HG02798 (cell line): ENCODE results near the gene FBXW2.
"Not testable (repeated sequence)": the region's sequence is repeated elsewhere in the genome, so short reads cannot be mapped to it uniquely, and the experiment has no call there.

Experiments
- ATAC-seq: cut with Tn5 transposase; IDR thresholded peaks from one replicate; pipeline ENCODE4 v1.9.1; 2021; ENCODE audit warnings: mild to moderate bottlenecking; ENCODE audit not compliant: unreplicated experiment, poor library complexity

FBXW2 gene

DNA sequence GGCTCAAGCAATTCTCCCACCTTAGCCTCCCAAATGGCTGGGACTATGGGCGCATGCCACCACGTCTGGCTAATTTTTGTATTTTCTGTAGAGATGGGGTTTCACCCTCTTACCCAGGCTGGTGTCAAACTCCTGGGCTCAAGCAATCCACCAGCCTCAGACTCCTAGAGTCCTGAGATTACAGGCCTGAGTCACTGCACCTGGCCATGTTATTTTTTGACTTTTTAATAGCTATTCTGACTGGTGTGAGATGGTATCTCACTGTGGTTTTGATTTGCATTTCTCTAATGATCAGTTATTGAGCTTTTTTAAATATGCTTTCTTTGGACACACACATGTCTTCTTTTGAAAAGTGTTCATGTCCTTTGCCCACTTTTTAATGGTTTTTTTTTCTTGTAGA lies 38.2 kb downstream of the FBXW2 start:
- ATAC-seq = peak; percentile 85

- ATAC-seq = no peak
Measured at GRCh38 chr9:120750421-120750820, 42.8 kb downstream of the FBXW2 start.

DNA sequence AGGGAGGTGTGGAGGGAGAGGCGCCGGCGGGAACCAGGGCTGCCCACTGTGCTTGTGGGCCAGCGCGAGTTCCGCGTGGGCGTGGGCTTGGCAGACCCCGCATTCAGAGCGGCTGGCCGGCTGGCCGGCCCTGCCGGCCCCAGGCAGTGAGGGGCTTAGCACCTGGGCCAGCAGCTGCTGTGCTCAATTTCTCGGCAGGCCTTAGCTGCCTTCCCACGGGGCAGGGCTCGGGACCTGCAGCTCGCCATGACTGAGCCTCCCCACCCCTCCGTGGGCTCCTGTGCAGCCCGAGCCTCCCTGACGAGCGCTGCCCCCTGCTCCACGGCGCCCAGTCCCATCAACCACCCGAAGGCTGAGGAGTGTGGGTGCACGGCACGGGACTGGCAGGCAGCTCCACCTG lies 46.9 kb downstream of the FBXW2 start:
- ATAC-seq = not testable (repeated sequence)

DNA sequence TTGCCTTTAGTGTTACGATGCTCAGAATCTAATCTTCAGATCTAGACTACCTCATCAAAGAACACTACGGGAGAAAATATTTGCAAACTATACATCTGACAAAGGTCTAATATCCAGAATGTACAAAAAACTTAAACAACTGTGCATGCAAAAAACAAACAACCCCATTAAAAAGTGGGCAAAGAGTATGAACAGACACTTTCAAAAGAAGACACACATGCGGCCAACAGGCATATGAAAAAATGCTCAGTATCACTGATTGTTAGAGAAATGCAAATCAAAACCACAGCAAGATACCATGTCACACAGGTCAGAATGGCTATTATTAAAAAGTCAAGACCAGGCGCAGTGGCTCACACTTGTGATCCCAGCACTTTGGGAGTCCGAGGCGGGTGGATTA lies 47.9 kb downstream of the FBXW2 start:
- no peak for ATAC-seq

DNA sequence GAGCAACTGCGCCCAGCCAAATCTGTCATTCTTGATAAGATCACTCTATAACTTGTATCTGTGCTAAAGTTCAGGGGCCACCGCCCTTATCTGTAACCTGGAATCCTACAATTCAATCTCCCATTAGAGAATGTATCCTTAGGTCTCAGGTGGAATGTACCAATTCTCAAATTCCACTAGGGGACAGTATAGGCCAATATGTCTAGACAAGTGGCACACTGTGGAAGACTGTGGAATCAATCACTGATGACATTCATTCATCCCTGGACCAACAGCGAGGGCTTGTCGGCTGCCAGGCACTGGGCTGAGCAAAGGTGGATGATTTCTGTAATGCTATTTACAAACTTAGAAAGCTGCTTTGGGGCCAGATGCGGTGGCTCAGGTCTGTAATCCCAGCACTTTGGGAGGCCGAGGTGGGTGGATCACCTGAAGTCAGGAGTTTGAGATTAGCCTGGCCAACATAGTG lies 50.2 kb downstream of the FBXW2 start:
- peak; percentile 64 for ATAC-seq

DNA sequence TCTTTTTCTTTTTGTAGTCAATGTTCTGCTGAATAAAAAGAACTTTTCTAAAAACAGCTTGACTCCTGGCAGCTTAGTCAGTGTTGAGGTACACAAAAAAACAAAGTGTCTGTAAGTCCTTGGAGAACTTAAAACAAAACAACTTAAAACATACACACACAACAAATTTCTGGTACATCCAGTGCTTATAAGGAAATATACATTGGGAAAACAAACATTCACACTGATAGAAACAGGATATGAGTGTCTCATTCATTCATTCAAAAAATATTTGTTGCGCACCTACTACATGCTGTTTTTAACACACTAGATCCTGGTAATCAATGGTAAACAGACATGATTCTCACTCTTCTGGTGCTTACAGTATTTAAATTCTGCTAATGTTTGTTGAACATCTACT lies 51.5 kb downstream of the FBXW2 start:
- no peak for ATAC-seq

DNA sequence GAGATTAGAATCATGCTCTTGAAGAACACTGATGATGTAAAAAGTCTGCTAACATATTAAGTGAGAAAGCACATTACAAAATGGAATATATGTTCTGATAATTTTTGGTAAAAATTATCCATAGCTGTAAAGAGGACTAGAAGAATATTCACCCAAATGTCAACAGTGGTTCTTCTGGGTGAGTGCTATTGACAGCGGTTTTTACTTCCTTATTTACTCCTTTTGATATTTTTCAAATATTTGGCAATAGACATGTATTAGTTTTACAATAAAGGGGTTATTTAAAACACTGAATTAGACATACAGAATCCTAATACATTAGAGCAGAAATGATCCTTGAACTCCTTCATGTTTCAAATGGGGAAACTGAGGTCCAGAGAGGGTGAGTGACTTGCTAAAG lies 52.0 kb downstream of the FBXW2 start:
- ATAC-seq = no peak

- ATAC-seq = no peak
Measured at GRCh38 chr9:120740132-120740531, 53.1 kb downstream of the FBXW2 start.

GRCh38 chr9:120737416-120738165 lies 55.6 kb downstream of the FBXW2 start:
- no peak for ATAC-seq

DNA sequence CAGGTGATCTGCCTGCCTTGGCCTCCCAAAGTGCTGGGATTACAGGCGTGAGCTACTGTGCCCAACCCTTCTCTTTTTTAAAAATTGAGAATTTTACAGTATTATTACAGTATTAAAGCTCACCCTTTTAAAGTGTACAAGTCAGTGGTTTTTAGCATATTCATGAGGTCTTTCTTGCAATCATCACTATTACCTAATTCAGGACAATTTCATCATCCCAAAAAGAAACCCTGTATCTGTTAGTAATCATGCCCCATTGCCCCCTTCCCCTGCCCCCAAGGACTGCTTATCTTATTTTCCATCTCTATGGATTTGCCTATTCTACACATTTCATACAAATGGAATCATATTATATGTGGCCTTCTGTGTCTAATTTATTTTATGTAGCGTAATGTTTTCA lies 56.3 kb downstream of the FBXW2 start:
- no peak for ATAC-seq

DNA sequence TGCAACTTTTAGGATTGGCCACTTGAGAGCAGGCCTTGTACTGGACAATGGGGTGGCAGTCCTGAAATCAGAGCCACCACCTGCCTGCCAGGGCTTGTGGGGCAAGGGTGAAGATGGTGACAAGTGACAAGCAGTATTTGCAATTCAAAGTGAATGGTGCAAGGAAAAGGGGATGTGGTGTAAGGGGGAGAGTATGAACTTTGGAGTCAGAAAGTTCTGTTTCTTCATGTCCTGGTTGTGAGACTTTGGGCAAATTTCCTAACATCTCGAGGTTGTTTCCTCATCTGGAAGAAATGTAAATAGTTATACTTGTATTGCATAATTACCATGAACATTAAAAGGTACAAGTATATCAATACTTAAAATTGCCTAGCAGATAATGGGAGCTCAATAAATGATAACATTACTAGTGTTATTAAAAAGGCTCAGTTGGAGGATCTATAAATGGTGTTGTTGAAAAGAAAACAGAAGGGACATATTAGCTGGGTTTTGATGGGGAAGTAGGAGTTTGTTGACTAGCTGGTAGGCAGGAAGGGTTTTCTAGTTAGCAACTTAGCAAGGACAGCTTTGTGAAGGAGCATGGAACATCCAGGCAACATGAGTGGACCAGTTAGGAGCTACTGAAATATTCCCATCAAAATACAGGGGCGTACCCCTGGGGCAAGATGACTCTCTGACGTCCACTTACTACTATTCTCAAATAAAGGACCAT lies 57.6 kb downstream of the FBXW2 start:
- no peak for ATAC-seq

- no peak for ATAC-seq
Measured at GRCh38 chr9:120734607-120735410, 58.4 kb downstream of the FBXW2 start.

GRCh38 chr9:120733190-120733589 lies 60.0 kb downstream of the FBXW2 start:
- ATAC-seq = no peak

DNA sequence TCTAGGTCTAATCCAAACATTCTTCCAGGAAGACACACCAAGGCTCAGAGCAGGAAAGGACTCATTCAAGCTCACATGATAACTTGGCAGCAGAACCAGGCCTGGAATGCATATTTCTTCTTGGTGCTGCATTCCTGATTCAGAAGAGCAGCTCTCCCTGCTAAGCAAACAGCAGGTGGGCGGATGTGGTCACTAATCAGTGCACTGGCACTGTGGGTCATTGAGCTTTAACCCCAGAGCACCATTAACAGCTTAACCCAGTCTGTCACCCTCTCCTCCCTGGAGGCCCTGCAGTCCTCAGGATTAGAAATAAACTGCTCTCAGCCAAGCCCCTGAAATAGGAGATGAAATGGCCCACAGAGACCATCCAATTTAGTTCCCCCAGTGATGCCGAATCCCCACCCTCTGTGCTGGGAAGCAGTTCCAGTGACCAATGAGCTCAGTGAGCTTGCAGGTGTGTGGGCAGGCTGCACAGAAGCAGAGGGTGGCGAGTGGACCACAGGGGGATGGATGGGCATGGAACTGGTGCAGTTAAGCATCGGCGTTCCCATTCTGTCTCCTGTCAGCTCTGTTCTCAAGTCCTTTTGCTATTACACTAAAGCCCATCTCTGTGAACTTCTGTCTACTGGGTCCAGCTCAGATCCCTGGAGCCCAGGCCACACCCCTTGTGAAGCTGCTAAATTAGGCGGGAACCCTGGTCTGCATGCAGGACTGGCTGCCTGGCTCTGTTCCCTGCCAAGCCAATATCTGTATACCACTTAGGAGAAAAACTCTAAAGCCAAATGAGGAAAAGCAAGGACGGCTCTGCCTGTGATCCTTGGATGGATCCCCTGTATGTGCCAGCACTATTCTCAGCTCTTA lies 62.3 kb downstream of the FBXW2 start:
- no peak for ATAC-seq

DNA sequence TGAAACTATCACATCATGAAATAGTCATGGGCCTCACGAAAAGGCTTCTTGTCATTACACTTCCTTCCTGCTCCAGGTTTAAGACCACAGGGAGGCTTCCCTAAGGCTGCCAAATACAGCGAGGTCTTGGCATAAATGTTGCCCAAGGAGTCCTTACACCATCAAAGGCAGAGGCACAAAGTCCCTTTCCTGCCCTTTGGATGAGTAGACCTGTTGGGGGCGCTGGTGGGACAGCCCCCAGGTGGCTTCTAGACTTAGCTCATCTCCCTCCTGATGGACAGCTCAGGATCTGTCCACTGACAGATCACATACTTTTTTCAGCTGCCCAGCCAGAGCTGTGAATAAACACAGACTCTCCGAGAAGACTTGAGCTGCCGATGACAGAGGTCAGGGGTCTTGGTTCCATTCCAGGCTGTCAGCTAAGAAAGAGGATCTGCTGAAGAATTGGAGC lies 63.4 kb downstream of the FBXW2 start:
- ATAC-seq = no peak

DNA sequence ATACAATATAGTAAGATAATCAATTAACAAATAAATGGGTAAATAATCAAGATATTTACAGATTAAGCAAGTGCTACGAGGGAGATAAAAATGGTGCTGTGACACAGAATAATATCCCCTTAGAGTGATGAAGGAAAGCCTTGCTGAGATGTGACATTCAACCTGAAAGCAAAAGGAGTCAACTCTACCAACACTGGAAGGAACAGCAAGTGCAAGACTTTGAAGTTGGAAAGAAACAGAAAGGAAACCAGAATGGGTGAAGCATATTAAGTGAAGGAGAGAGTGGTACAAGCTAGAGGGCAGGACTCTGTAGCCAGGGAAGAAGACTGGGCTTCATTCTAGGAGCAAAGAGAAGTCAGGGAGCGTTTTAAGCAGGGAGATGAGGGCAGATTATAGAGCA lies 66.7 kb downstream of the FBXW2 start:
- ATAC-seq = no peak

DNA sequence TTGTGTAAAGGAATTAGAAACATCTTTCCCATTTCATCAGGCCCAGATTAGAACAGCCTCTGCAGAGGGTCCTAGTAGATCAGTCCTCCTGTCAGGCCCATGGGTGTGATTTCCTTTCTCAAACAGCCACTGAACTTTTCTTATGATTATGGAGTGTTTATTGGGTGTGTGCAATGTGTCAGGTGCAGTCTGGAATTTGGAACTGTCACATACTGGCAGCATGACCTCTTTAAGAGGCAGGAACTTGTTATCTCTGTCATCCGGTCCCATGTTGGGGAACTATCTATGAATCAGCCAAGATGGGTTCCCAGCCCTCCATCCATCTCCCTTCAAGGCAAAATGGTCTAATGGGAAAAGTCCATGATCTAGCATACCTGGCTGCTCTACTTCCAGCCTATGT lies 67.3 kb downstream of the FBXW2 start:
- ATAC-seq = no peak

DNA sequence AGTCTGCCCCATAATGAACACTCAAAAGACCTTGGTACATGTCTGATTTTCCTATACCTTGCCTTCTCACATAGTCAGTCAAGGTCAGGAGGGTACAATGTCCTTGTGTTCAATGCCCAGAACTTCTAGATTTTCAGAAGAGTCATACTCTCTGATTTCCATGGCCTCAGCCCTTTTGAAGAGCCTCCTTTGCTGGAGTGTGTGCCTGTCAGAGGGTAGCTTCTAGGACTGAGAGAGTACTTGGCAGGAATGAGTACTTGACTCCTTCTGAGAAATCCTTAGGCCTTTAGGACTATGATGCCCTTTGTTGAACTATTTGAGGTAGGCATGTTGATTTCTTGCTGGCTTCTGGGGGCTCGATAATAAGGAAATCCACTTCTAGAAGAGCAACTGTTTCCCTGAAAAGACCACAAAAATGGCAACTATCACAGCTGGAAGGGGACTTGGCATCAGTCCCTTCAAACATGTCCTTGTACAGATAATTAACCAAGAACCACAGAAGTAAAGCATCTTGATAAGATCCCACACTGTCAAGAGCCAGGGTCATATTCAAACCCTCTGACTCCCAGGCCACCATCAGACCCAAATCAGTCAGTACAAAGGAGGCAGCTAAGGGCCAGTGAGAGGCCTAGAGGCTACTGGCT lies 68.3 kb downstream of the FBXW2 start:
- no peak for ATAC-seq

DNA sequence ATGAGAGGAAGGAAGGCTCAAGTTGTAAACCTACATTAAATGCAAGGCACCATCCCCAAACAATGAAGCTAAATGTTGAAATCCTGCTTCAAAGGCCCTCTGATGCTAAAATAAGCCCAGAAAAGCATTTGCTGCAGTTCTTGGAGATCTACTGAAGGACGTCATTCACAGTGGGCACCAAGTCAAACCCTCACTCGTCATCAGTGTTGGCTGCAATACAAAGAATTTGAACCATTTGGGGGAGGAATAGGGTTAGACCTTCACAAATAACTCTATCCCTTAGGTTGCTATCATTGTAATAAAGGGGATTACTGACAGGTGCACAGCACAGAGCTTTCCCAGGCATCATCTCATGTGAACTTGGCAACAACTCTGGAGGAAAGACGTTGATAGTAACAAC lies 69.7 kb downstream of the FBXW2 start:
- ATAC-seq = no peak

DNA sequence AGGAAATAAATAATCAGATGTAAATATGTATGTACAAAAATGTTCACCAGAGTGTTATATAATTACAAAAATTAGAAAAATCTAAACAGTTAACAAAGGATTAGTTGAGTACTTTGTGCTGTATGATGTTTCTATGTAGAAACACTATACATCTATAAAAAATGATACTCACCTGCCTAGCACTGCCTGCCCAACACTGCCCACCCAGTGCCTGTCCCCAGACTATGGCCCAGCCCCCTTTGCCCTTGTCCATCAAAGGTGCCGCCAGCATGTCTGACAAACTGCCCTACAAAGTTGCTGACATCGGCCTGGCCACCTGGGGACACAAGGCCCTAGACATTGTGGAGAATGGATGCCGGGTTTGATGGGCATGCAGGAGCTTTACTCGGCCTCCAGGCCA lies 72.8 kb downstream of the FBXW2 start:
- no peak for ATAC-seq
